CD4-positive, alpha-beta T cell (primary cell): Measurements from ENCODE around the gene NUP62. TPM values are rescaled to one million over a fixed set of nuclear protein-coding genes. Genes with fewer than 3 reads are reported as not detected.
"Not testable (repeated sequence)": the region's sequence is repeated elsewhere in the genome, so short reads cannot be mapped to it uniquely, and the experiment has no call there.

Experiments
- ATAC-seq: fragments of 200-7000 bp; cut with Tn5 transposase; one replicate; pipeline ENCODE4 v1.10.0; 2022; ENCODE audit warnings: mild to moderate bottlenecking; ENCODE audit not compliant: poor library complexity
- CTCF ChIA-PET: fragments of 350-600 bp; sonication (Branson Sonifier 250); formaldehyde crosslinking; loops from one replicate; lab custom pipeline; 2021; ENCODE audit warnings: antibody characterized with exemption, inconsistent platforms; lab: Charles Lee
- POLR2A ChIA-PET: fragments of 350-600 bp; sonication (Branson Sonifier 250); formaldehyde crosslinking; loops from one replicate; lab custom pipeline; 2021; ENCODE audit warnings: antibody characterized with exemption, inconsistent platforms; lab: Charles Lee
- DNase-seq, 14 experiments: peaks; one replicate each; pipeline ENCODE4 v3.0.0-alpha.2; 2013 to 2020; ENCODE audit warnings: mixed read lengths in 2 of 14
- H3K27ac ChIP-seq, 2 donors: one replicate each; pipeline versions ENCODE4 v1.5.1 to v1.7.0; 2013; ENCODE audit warnings: low read length in 2 of 2, low read depth in 1 of 2, mild to moderate bottlenecking in 1 of 2
- H3K27me3 ChIP-seq, 2 experiments: 1 replicate in 1 of 2; 2 replicates in 1 of 2; pipeline versions ENCODE4 v1.6.1 to v1.7.0; 2013; ENCODE audit warnings: low read length in 2 of 2, control low read depth in 1 of 2, mild to moderate bottlenecking in 1 of 2, moderate library complexity in 1 of 2; ENCODE audit not compliant: insufficient read depth in 2 of 2, control insufficient read depth in 1 of 2
- H3K36me3 ChIP-seq: one replicate; pipeline ENCODE4 v1.6.1; 2013; ENCODE audit warnings: low read length, control low read depth; ENCODE audit not compliant: insufficient read depth
- H3K4me1 ChIP-seq: one replicate; pipeline ENCODE4 v1.6.1; 2013; ENCODE audit warnings: low read length, control low read depth; ENCODE audit not compliant: insufficient read depth
- H3K4me3 ChIP-seq: one replicate; pipeline ENCODE4 v1.5.1; 2013; ENCODE audit warnings: mild to moderate bottlenecking, low read length, moderate library complexity
- H3K9me3 ChIP-seq, 2 experiments: 1 replicate in 1 of 2; 2 replicates in 1 of 2; pipeline versions ENCODE4 v1.6.1 to v1.7.0; 2013; ENCODE audit warnings: low read length in 2 of 2, mild to moderate bottlenecking in 2 of 2, control low read depth in 1 of 2, moderate library complexity in 1 of 2; ENCODE audit not compliant: control insufficient read depth in 1 of 2, insufficient read depth in 1 of 2
- H3K27ac Mint-ChIP-seq: one replicate; pipeline ENCODE4 v1.8.0; 2020; ENCODE audit warnings: mixed read lengths
- H3K27me3 Mint-ChIP-seq: one replicate; pipeline ENCODE4 v1.8.0; 2021; ENCODE audit warnings: mixed read lengths
- H3K36me3 Mint-ChIP-seq: one replicate; pipeline ENCODE4 v1.8.0; 2021; ENCODE audit warnings: low read depth, mixed read lengths
- H3K4me1 Mint-ChIP-seq: one replicate; pipeline ENCODE4 v1.8.0; 2021; ENCODE audit warnings: low read depth, mixed read lengths
- H3K4me3 Mint-ChIP-seq: one replicate; pipeline ENCODE4 v1.8.0; 2020; ENCODE audit warnings: mild to moderate bottlenecking, mixed read lengths
- H3K9me3 Mint-ChIP-seq: one replicate; pipeline ENCODE4 v1.8.0; 2020; ENCODE audit warnings: mixed read lengths
- CTCF ChIP-seq: fragments of 200-600 bp; IDR thresholded peaks from one replicate; pipeline ENCODE4 v1.8.0; 2022; ENCODE audit warnings: antibody characterized with exemption, mild to moderate bottlenecking
- intact Hi-C, 2 experiments: fragments of 100-400 bp; cut with DNase I in 1 of 2; cut with micrococcal nuclease in 1 of 2; formaldehyde crosslinking; loops; one replicate each; pipeline versions ENCODE4 v1.15.1 to v1.9.0; 2023 to 2025; cut with DNase I, micrococcal nuclease
- total RNA-seq, 174 experiments: library from RNA in 2 of 174; stranded (reverse) in 2 of 174; gene quantifications; one replicate each; pipeline ENCODE4 v1.2.3 and lab custom pipeline; 2021 to 2026

The NUP62 gene
- total RNA-seq, 2 experiments from 2014 or later, result 19.2 to 21.7 TPM

- Mint-ChIP-seq H3K4me1 (no peaks in the 10 kb centered on the region), H3K27ac (no peak overlapping the region), H3K4me3 (no peak overlapping the region), H3K36me3 (no peaks in the 10 kb centered on the region), H3K27me3 (peaks cover 12% of the 10 kb centered on the region), H3K9me3 (no peaks in the 10 kb centered on the region)
- no peaks in the 10 kb centered on the region for H3K36me3 ChIP-seq
- H3K4me3 ChIP-seq, result no peak overlapping the region
- no peak overlapping the region for H3K27ac ChIP-seq
- TF ChIP-seq CTCF, result no peak
- POLR2A ChIA-PET, result no interaction called here
- intact Hi-C loops, result no loop called here
- H3K4me1 ChIP-seq, result no peaks in the 10 kb centered on the region
- CTCF ChIA-PET, result no interaction called here
- DNase-seq (peak in 2 of 14 experiments; percentile 24 to 36), ATAC-seq (no peak)
- peaks cover 6 to 7% of the 10 kb centered on the region in 2 experiments for H3K27me3 ChIP-seq
- H3K9me3 ChIP-seq, result peaks cover 0 to 7% of the 10 kb centered on the region in 2 experiments
These were observed 39.1 kb upstream of the NUP62 start for GRCh38 chr19:49968279-49968922.

- H3K27ac ChIP-seq, H3K36me3 ChIP-seq, ATAC-seq, intact Hi-C loops, H3K4me3 Mint-ChIP-seq, DNase-seq, H3K9me3 Mint-ChIP-seq, H3K4me1 Mint-ChIP-seq, H3K27ac Mint-ChIP-seq, H3K27me3 ChIP-seq, POLR2A ChIA-PET, H3K4me1 ChIP-seq, CTCF ChIA-PET, H3K4me3 ChIP-seq, H3K36me3 Mint-ChIP-seq: not testable (repeated sequence)
- H3K27me3 Mint-ChIP-seq, result peaks cover 20% of the 10 kb centered on the region
- peaks cover 0 to 12% of the 10 kb centered on the region in 2 experiments for H3K9me3 ChIP-seq
These were observed 31.7 kb upstream of the NUP62 start, which contains the start of gene SIGLEC11 for GRCh38 chr19:49960980-49961379. Gene SIGLEC11, minus strand, starts transcription at chr19:49961172. Its CDS starts 91 bp downstream, at chr19:49961081.

GRCh38 chr19:49959892-49960291 lies 30.6 kb upstream of the NUP62 start:
- intact Hi-C loops, H3K27me3 ChIP-seq, DNase-seq, H3K36me3 ChIP-seq, H3K27ac Mint-ChIP-seq, CTCF ChIA-PET, POLR2A ChIA-PET, H3K4me3 Mint-ChIP-seq, H3K4me1 ChIP-seq, H3K27ac ChIP-seq, H3K9me3 Mint-ChIP-seq, H3K4me3 ChIP-seq, H3K4me1 Mint-ChIP-seq, ATAC-seq, H3K9me3 ChIP-seq, H3K36me3 Mint-ChIP-seq: not testable (repeated sequence)
- H3K27me3 Mint-ChIP-seq, result peaks cover 20% of the 10 kb centered on the region

GRCh38 chr19:49958596-49958995 lies 29.3 kb upstream of the NUP62 start:
- ATAC-seq, POLR2A ChIA-PET, H3K4me1 ChIP-seq, CTCF ChIA-PET, H3K27ac ChIP-seq, H3K4me3 ChIP-seq, H3K9me3 ChIP-seq, H3K4me3 Mint-ChIP-seq, H3K36me3 Mint-ChIP-seq, H3K36me3 ChIP-seq, DNase-seq, H3K27me3 ChIP-seq, H3K27ac Mint-ChIP-seq, intact Hi-C loops, H3K9me3 Mint-ChIP-seq, H3K4me1 Mint-ChIP-seq: not testable (repeated sequence)
- peaks cover 19% of the 10 kb centered on the region for H3K27me3 Mint-ChIP-seq

- H3K27me3 Mint-ChIP-seq, result peaks cover 18% of the 10 kb centered on the region
- H3K36me3 ChIP-seq, H3K4me3 ChIP-seq, DNase-seq, H3K4me1 ChIP-seq, H3K27me3 ChIP-seq, H3K27ac ChIP-seq, H3K9me3 Mint-ChIP-seq, H3K4me3 Mint-ChIP-seq, H3K36me3 Mint-ChIP-seq, ATAC-seq, H3K9me3 ChIP-seq, POLR2A ChIA-PET, H3K27ac Mint-ChIP-seq, intact Hi-C loops, H3K4me1 Mint-ChIP-seq: not testable (repeated sequence)
- CTCF ChIA-PET, result interaction anchor here (0.6 kb wide), 1 partner anchor 236 kb away, joined by 3 read pairs; no protein-coding TSS in a partner anchor
These were observed 28.8 kb upstream of the NUP62 start for GRCh38 chr19:49958144-49958543.
